Islet of Langerhans (tissue), 1 donor: Measurements from ENCODE around the gene KIRREL3.
A peak's percentile ranks its signal among the peaks of the same experiment; 100 is the strongest.

Source experiments
- FAIRE-seq: peaks from one replicate; lab custom pipeline; 2011; peaks lifted over from hg19 to GRCh38; lab: Jason Lieb, UNC

KIRREL3 gene

DNA sequence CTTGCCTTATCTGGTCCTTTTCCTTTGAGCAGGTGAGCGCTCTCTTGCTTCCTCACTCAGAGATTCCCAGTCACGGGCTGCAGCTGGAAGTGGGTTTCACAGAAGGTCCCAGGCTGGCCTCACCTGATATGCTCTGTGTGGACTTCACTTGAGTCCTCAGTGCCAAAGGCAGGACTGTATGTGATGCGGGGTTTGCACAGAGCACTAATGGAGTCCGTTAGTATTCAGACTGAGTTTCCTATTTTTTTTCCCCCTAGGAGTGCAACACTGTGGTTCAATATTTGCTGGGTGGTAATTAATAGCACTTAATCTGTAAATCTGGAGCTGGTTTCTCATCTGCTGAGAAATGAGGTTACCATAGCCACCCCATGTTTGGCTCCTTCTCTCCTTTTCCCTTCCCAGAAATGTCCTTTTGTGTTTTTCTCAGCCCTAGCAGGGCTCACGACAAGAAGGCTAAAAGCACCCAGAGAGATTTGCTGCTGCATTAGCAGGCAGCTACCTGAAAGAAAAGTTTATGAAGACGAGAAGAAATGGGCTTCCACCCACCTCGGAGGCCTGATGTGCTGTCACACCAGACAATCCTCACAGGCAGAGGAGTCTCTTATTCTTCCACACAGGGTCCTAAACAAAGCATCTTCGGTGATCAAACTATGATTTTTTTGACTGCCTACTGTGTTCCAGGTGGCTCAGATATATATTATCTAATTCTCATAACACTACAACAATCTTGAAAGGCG, 262.1 kb downstream of the KIRREL3 start:
- peak; percentile 68 for FAIRE-seq

DNA sequence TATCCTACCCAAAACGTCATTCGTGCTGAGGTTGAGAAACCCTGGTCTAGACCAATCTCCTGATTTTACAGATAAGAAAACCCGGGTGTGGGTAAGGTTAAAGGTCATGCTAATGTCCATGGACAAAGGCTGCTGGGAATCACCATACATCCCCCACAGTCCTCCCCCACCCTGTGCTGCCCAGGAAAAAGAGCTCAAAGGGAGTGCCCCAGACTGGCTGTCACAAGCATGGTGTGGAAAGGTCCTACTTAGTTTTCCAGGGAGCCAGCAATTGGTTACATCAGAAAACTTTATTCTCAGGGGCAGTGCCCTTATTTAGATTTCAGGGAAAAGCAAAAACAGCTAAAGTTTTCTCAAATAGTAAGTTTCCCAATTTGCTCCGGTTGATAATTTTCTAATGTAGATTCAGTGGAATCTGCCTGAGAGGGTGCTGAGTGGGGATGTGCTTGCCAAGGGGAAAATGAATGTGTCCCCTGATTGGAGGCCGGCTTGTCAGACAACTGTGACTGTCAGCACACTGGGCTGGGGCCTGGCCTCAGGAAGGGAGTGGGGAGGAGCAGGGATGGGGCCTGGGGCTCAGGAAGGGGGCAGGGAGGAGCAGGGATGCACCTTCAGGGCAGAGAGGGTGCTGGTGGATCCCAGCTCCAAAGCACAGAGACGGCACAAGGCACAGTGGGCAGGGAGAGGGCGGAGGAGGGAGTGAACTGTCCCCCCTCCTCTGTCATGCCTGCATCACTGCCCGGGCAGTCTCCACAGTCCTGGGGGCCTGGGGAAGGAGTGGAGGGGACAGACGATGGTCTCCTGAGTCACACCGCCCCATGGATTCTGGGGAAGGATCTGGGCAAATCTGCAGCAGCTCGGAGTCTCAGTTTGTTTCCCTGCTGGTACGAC, 263.6 kb downstream of the KIRREL3 start:
- FAIRE-seq = no peak

DNA sequence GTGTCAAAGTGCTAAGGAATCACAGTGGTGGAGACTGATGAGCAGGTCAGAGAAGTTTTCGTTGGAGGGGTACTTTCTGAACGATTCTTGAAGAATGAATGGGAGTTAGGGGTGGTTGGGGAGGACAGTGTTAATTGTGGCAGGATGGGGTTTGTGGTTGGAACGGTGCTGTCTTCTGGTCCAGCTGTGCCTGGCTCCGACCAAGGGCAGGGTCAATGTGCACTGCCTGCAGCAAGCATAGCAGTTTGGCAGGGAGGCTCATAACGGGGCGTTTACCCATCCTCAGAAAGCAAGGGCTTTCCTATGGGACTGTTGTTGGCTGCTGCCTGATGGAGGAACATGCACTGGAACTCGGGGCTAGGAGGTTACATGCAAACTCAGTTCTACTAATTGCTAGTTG, 265.8 kb downstream of the KIRREL3 start:
- no peak for FAIRE-seq

DNA sequence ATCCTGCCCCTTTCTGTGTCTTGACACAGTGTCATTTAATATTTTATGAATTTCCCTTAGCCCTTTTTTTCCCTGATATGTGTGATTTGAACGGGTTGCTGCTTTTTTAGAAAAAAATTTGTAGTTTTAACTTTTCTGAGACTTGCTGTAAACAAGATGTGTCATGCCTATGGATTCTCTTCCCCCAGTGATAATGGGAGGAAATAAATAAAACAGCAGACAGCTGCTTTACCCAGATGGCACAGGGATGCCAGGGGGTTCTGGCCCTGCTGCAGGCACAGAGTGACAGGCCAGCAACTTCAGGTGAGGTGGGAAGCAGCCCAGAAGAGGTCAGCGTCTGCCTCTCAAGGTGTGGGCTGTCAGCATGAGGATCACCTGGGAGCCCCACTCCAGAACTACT, 266.9 kb downstream of the KIRREL3 start:
- FAIRE-seq = no peak

DNA sequence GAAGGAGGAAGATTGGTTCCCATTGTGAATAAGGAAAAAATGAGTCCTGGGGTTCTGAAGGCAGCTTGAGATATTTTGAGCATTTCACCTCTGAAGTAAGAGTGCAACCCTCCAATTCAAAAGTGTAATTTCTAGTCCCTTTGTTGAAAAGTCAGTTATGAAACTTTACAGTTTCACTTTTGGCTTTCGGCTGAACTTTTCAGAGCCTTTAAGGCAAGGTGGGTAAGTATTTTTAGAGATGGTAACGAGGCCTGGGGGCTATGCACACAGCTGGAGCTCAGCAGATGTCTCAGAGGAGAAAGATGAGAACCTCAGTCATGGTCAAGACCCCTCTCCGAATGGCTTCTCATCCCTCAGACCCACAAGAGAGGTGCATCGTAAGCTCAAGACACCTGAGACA, 267.6 kb downstream of the KIRREL3 start:
- no peak for FAIRE-seq

DNA sequence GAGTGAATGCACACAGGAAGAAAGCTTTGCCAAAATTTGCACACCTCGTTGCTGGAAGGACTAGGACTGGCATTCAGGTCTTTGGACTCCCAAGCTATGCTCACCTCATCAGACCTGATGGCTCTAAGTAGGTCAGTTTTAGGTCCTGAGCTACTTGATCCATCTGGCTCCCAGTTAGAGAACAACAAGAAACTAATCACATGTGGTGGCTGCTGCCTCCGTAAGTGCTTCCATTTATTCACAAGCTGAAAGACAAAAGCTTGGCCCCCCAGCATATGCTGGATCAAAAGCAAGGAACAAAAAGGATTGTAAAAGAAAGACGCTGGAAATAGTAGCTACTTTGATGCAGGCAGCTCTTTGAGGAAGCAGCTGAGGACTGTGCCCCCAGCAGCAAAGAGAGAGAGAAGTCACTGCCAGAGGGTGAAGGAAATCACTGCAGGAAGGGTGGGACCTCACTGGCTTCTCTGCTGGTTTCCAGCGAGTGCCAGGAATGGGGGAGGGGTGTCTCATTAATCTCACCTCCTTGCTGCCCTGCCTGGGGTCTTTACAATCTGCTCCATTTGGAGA, 268.9 kb downstream of the KIRREL3 start:
- no peak for FAIRE-seq

DNA sequence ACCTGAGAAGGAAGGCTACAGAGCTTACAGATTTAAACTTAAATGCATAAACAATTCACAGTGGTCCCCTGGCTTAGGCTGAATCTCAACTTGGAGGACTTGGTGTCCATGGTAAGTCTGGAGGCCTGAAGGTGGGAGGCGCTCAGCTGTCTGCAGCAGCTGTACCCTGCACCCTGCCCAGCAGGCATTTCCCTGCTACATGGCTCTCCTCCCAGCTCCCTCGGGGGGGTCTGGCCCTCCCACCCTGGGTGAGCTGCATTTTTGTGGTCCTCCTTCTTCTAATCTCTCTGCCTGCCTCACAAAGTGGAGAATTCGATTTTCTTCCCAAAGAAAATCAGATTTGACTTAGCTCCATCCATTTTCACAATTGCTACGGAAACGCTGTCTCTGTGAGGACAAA, 273.2 kb downstream of the KIRREL3 start:
- no peak for FAIRE-seq

DNA sequence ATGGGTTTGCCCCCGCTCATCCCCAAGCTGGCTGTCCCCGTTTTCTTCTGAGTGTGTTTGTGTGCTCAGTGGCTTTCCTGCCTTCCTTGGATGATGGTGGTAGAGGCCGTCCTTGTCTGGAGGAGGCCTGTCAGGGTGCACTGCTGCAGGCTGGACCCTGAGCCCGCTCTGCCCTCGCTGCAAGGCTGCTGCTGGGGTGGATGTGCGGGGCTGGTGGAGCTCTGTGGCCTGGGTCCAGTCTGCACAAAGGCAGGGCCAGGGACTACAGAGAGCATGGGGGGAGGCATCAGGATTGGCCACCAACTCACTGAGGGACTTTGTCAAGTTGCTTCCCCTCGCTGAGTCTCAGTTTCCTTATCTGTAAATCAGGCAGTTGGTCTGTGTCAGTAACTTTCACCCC, 275.0 kb downstream of the KIRREL3 start:
- no peak for FAIRE-seq

DNA sequence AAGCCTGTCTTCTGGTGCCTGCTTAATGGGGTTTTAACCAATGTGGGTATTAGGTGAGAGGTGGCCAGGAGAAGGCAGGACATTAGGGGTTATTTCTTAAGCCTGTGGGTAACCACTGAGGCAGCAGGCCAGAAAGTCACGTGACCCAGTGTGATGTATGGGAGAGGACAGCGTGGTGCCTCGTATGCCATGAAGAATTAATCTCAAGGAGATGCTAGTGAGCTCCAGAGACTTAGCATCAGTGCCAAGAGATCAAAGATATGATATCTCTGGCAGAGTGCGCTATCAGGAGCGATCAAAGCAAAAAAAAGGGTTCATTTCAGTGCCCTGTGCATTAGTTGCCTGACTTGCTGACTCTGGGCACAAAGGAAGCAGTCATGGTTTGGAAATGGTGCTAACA, 275.5 kb downstream of the KIRREL3 start:
- no peak for FAIRE-seq

DNA sequence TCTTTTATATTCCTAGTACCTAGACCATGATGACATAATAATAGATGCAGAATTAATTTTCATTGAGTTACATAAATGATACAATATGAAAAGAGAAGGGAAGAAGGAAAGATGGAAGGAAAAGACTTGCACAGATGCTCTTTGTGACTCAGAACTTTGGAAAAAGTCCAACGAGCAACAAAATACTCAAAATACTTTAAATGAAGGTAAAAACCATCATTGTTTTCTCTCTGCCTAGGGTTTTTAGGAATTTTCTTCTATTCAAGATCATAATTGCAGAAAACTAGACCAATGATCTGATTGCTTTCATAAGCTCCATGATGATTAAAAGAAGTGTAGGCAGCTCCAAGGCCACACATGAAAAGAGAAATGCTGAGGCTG, 276.9 kb downstream of the KIRREL3 start:
- FAIRE-seq = no peak

DNA sequence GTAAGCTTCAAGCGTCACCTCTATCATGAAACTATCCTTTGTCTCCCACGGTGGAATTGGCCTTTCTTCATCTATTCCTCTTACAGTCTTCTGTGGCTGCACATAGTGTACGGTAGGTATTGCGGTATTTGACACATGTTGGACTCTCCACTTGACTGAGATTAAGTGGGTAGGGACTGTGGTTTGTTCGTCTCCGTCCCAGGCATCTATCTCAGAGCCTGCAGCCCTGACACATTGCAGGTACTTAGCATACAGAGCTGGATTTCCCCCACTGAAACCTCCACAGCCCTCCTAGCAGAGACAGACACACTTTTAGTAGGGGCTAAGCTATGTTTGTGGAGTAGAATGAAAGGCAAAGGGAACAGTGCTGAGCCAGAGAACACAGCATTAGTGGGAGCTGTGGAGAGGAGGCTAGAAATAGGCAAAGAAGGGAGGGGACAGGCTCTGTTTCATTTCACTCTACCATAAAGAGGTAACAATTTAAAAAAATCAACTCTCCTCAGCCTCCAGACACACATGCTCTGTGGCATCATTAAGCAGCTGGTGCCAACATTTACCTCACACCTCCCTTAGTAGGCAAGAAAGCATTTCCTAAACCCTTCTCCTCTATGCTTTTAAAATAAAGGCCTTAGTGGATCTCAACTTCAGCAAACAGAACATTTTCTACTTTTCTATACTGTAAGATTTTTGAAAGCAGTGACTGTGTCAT, 277.5 kb downstream of the KIRREL3 start:
- FAIRE-seq = no peak

DNA sequence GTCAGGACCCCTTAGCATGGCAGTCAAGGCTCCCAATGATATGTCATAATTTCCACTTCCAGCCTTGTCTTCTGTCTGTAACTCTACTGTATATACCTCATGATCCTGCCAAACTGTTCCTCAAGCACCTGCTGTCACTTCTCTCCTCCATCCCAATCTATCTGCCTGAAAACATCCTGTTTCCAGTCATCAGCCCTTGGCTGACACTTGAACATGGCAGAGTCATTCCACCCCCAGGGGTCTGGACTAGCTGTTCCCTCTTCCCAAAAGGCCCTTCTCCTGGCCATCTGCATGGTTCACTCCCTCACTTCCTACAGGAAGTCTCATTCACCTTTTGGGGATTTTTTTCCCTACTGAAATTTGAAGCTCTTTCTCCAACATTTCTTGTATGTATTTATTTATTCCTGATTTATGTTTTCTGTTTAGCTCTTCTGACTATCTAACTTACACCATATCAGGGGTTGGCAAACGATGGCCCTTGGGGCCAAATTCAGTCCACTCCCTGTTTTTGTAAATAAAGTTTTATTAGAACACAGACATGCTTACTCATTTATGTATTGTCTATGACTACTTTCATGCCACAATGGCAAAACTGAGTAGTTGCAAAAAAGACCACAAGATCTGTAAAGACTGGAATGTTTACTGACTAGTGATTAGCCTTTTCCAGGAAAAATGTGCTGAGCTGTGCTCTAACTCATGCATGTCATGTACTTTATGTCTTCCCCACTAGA, 278.4 kb downstream of the KIRREL3 start:
- no peak for FAIRE-seq

DNA sequence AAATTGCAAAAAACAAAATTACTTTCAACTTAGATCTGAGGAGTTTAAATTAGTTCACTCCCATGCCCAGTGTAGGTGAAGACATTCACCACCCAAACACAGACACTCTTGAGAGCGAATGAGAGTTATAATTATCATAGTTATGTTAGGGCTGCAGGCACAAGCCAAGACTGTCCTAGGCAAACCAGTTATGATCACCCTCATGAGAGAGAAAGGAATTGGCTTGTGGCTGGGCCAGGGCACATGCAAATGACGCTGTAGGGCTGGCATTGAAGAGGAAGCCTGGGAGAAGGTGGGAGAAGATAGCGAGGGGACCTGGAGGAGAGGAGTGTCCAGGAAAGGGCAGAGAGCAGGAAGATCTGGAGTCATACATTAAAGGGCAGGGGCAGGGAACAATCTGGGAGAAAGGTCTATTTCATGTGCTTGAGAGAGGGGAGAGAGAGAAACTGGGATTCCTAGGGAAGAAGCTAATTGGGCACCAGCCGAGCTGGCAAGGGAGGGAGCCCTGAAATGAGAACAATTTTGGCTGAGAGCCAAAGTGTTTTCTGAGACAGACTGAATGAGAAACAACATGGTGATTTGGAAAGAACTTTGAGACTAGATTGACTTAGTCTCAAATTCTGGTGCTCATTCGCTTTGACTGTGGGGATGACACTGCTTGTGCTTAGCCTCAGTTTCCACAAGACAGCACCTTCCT, 279.9 kb downstream of the KIRREL3 start:
- FAIRE-seq = no peak

DNA sequence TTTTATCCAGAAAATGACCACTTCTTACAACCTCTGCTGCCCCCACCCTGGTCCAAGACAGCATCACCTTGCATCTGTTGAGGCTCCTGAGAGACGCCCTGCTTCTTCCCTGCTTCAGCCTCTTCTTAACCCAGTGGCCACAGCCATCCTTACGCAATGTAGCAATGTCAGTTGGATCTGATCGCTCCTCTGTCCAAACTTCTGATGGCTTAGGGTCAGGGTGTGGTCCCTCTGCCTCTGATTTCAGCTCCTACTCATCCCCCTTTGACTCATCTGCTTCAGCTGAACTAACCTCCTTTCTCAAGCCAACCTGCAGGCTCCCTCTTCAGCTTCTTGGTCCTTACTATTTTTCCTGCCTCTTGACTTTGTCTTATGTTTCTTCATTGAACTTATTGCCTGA, 280.8 kb downstream of the KIRREL3 start:
- FAIRE-seq = no peak

DNA sequence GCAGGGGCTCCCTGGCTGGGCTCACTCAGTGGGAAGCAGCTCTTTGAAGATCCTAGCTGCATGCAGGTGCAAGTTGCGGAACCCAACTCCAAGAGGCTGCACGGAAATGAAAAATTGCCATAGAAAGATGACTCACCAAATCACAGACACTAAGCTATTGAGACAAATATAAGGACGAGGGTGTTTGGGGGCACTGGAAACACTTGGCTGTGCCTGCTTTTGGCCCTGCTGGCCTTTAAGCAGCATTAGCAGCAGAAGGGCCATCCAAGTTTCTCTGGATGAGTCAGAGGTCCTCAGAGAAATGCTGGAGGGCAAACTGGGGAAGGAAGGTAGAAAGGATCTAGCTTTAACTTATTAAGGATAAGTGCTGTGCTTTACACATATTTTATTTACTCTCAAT, 282.3 kb downstream of the KIRREL3 start:
- FAIRE-seq = no peak

DNA sequence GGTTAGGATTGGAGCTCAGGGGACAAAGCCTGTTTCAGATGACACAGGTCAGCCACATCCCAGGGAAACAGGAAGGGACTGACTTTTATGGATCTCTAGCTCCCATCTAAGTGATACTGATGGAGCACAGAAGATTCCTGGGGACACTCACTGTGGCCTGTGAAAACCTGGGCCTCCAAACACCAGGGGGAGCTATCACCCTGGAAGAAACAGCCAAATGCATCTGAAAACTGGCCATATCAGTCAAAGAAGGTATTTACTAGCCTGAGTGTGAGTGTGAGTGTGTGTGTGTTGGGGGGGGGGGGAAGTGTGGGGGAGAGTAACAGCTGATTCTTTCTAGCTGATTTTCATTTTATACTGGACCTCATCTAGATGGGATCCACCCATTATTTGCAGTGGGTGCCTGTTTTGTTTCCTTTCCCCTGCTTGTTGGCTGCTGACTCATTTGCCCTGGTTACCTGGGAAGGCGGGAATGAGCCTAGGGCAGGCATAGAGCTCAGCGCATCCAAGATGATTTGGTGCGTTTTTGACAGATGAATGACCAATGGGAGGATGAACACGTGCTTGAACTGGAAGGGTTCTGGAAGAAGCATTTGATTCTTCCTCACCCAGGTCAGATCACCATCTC, 284.0 kb downstream of the KIRREL3 start:
- FAIRE-seq = no peak

DNA sequence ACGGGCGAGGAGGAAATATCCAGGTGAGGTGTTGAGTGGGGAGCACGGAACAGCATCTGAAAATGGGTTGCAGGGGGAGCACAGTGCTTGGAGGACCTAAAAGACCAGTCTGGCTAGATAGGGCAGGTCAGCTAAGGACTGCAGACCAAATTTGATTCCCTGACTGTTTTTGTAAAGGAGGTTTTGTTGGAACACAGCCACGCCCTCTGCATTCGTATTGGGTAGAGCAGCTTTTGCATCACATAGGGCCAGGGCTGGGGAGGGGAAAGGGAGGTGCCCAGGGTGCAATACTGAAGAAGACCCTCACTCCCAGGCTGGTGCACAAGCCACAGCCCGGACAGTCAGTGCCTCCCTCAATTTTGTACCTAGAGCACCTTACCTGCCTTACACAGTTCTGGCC, 286.8 kb downstream of the KIRREL3 start:
- no peak for FAIRE-seq

DNA sequence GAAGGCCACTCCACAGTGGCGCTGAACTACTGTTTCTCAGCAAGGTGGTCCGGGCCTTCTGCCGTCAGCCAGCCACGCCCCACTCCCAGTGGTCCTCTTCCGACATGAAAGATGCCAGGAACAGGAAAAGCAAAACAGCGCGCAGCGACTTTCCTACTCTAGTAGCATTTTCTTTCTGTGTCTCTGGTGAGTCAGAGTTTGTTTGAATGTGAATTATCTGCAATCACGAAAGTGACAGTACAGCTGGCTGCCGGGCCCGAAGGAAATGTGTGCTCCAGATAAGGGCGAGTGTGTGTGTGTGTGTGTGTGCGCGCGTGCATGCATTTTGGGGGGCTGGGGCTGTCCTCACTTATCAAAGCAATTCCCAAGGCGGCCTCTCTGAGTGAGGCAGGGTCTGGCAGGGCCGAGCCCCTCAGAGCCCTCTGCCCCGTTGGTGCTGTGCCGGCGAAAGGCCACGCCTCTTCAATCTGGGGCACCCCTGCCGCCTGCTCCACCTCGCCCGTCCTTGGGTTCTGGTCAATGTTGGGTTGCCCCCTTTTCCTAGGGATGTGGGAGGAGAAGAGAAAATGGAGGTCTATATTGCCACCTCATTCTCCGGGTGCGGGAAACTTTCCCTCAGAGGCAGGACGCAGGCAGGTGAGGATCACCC, 288.5 kb downstream of the KIRREL3 start:
- no peak for FAIRE-seq

DNA sequence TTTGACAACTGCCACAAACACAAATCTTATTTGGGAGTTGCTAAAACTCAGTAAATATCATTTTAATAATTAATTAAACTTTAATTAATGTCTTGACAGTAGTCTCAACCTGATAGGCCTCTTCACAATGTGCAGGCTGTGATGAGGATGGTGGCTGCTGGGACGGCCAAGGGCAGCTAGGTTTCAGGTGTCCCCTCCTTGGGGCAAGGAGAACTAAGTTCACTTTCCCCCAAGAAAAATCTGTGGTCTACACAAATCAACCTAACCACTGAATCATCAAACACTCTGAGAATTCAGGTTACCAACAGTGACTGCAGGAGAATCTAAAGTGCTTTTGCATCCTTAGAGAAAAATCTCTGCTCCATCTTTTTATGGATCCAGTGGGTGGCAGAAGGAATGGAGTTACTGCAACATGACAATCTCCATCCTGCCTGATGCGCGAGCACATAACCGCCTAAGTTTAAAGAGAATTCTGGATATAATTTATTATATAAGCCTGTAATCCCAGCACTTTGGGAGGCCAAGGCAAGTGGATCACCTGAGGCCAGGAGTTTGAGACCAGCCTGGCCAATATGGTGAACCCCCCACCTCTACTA, 289.7 kb downstream of the KIRREL3 start:
- no peak for FAIRE-seq

DNA sequence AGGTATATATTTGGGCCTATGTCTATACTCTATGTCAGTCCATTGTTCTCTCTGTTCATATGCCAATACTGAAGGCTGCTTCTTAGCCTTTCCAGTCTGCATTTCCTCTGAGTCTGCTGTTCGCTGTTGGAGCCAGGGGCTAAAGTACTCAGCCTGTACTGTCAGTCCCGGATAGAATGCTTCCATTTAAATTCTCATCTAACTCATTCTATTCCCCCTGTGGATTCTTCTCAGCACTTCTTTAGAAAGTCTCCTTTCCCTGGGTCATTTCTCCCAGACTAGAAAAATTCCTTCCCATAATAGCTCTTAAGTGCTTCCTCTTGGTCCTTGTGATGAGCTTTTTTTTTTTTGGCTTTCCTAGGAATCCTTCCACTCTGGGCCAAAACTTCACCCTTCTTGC, 293.1 kb downstream of the KIRREL3 start:
- no peak for FAIRE-seq
